Spleen (tissue), 11 donors: Measurements from ENCODE around the gene ATP2A1. TPM values are rescaled to one million over a fixed set of nuclear protein-coding genes. Genes with fewer than 3 reads are reported as not detected.

ENCODE experiments used
- DNase-seq: peaks from one replicate; pipeline ENCODE4 v3.0.0-alpha.2; 2020
- H3K27ac ChIP-seq, 8 donors: fragments of 200-600 bp; sonication (generic) in 7 of 8; 1 replicate in 4 of 8; 2 replicates in 4 of 8; pipeline versions ENCODE4 v1.5.0 to v1.8.0; 2016 to 2021; ENCODE audit warnings: inconsistent platforms in 4 of 8, mild to moderate bottlenecking in 4 of 8, moderate library complexity in 1 of 8
- H3K27me3 ChIP-seq, 7 donors: fragments of 200-600 bp; sonication (generic) in 6 of 7; replicated peaks in 1 of 7; 1 replicate in 4 of 7; 2 replicates in 3 of 7; pipeline versions ENCODE4 v1.5.0 to v1.8.0; 2016 to 2021; ENCODE audit warnings: inconsistent platforms in 3 of 7, mild to moderate bottlenecking in 1 of 7
- H3K36me3 ChIP-seq, 6 donors: fragments of 200-600 bp; sonication (generic) in 5 of 6; 1 replicate in 4 of 6; 2 replicates in 2 of 6; pipeline versions ENCODE4 v1.5.0 to v1.8.0; 2016 to 2021; ENCODE audit warnings: inconsistent platforms in 2 of 6
- H3K4me1 ChIP-seq, 6 donors: fragments of 200-600 bp; sonication (generic) in 5 of 6; 1 replicate in 3 of 6; 2 replicates in 3 of 6; pipeline versions ENCODE4 v1.5.0 to v1.8.0; 2016 to 2021; ENCODE audit warnings: inconsistent platforms in 3 of 6
- H3K4me3 ChIP-seq, 8 donors: fragments of 200-600 bp; sonication (generic) in 7 of 8; 1 replicate in 4 of 8; 2 replicates in 4 of 8; pipeline versions ENCODE4 v1.5.0 to v1.8.0; 2016 to 2021; ENCODE audit warnings: inconsistent platforms in 4 of 8, mild to moderate bottlenecking in 4 of 8, moderate library complexity in 2 of 8
- H3K9me3 ChIP-seq, 8 donors: fragments of 200-600 bp; sonication (generic) in 7 of 8; 1 replicate in 4 of 8; 2 replicates in 4 of 8; pipeline versions ENCODE4 v1.5.0 to v1.8.0; 2016 to 2021; ENCODE audit warnings: inconsistent platforms in 4 of 8
- POLR2A ChIP-seq, 3 donors: fragments of 450-650 bp; IDR thresholded peaks; one replicate each; pipeline ENCODE4 v1.5.1; 2017; ENCODE audit warnings: antibody characterized with exemption in 3 of 3, mild to moderate bottlenecking in 1 of 3
- POLR2AphosphoS5 ChIP-seq, 3 donors: sonication (generic); formaldehyde crosslinking; IDR thresholded peaks; one replicate each; pipeline ENCODE4 v1.5.1; 2017; ENCODE audit warnings: antibody characterized with exemption in 3 of 3
- WGBS, 5 donors: extraction: QIAGEN DNeasy Blood & Tissue Kit in 3 of 5; methylation state at CpG; one replicate each; pipeline versions ENCODE4 v1.1.5 to v1.1.7; 2013 to 2018; 5-methylcytosine and 5-hydroxymethylcytosine counted together
- intact Hi-C: fragments of 100-400 bp; cut with DNase I; formaldehyde crosslinking; loops from one replicate; pipeline ENCODE4 v1.15.0; 2023; ENCODE audit warnings: low total_unique reads
- polyA plus RNA-seq, 3 donors: library from polyadenylated mRNA; stranded (reverse); fragments of 200-250 nt; gene quantifications; one replicate each; pipeline ENCODE4 v1.2.1, GENCODE V29; 2013
- total RNA-seq, 7 donors: library from RNA; depleted of rRNA in 3 of 7; stranded (reverse); fragments of >200 nt in 3 of 7; fragmentation: NEBNext Ultra II Directional in 4 of 7; extraction: Animal tissue kit (Norgen Biotek cat#: 25700) in 4 of 7; gene quantifications; one replicate each; pipeline versions ENCODE4 v1.1.0 to v1.2.1, GENCODE V29; 2016 to 2021
- TF ChIP-seq, protein P1 (sequence below), 11 experiments: fragments of 200-600 bp in 7 of 11; fragments of 450-650 bp in 4 of 11; sonication (generic) in 4 of 11; IDR thresholded peaks in 8 of 11; conservative IDR thresholded peaks in 3 of 11; 1 replicate in 7 of 11; 2 replicates in 4 of 11; pipeline versions ENCODE4 v1.4.0 to v1.8.0; 2016 to 2021; ENCODE audit warnings: antibody characterized with exemption in 11 of 11, inconsistent platforms in 4 of 11, mild to moderate bottlenecking in 1 of 11
- donor health status: healthy with polysubstance abuse.
- donor health status: DM: no; HTN: no; CAD: no; lungs with moderate emphysema.
- donor health status: DM: no; HTN: no; CAD: no.
- donor health status: Bipolar disorder and iron deficiency.
- donor health status: healthy.
- donor health status: DM: no; HTN: no; CAD: no.
- donor health status: DM: yes; HTN: yes; CAD: no.

Gene ATP2A1
- total and polyA plus RNA-seq, 10 donors, result 0.26 to 1.5 (median 0.55) TPM; not detected in 2

DNA sequence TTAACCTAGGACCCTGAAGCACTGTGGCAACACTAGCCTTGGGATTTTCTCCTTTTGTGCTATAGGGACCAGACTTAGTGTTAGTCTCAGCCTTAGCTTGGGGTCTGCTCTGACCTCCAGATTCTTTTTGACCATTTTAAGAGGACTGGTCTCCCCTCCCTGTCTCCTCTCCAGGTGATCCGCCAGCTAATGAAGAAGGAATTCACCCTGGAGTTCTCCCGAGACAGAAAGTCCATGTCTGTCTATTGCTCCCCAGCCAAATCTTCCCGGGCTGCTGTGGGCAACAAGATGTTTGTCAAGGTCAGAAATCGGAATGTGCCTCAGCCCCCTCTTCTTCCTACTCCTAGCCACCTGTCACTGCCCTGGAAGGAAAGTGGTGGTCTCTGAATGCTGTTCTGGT is 19.5 kb downstream of the ATP2A1 start:
- 86 to 93% (median 90%) methylated on average over 4 of the region's 4 CpGs for WGBS, 5 donors

DNA sequence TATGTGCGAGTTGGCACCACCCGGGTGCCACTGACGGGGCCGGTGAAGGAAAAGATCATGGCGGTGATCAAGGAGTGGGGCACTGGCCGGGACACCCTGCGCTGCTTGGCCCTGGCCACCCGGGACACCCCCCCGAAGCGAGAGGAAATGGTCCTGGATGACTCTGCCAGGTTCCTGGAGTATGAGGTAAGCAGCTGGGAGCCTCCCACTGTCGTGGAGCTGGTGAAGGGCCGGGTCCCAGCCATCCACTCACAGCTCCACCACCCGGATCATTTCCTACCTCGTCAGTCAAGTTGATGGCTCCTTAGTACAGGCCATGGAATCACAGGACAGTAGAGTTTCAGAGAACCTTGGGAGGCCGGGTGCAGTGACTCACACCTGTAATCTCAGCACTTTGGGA is 20.0 kb downstream of the ATP2A1 start:
- Histone ChIP-seq H3K4me1 (peaks cover 0 to 11% (median 3%) of the 10 kb centered on the region in 6 donors), H3K36me3 (no peaks in the 10 kb centered on the region), H3K4me3 (no peak overlapping the region), H3K27me3 (no peaks in the 10 kb centered on the region), H3K9me3 (no peaks in the 10 kb centered on the region), H3K27ac (no peak overlapping the region)
- intact Hi-C loops, result no loop called here
- WGBS, 5 donors, result 89 to 95% (median 90%) methylated on average over 15 of the region's 15 CpGs
- TF ChIP-seq POLR2A (IDR thresholded peaks at IDR 0.05), result no peak
- TF ChIP-seq POLR2AphosphoS5 (IDR thresholded peaks at IDR 0.05), result no peak
- TF ChIP-seq, protein P1, sequence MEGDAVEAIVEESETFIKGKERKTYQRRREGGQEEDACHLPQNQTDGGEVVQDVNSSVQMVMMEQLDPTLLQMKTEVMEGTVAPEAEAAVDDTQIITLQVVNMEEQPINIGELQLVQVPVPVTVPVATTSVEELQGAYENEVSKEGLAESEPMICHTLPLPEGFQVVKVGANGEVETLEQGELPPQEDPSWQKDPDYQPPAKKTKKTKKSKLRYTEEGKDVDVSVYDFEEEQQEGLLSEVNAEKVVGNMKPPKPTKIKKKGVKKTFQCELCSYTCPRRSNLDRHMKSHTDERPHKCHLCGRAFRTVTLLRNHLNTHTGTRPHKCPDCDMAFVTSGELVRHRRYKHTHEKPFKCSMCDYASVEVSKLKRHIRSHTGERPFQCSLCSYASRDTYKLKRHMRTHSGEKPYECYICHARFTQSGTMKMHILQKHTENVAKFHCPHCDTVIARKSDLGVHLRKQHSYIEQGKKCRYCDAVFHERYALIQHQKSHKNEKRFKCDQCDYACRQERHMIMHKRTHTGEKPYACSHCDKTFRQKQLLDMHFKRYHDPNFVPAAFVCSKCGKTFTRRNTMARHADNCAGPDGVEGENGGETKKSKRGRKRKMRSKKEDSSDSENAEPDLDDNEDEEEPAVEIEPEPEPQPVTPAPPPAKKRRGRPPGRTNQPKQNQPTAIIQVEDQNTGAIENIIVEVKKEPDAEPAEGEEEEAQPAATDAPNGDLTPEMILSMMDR (IDR thresholded peaks at IDR 0.05 in 8 of 11, conservative IDR thresholded peaks at IDR 0.05 in 3 of 11), result no peak
- DNase-seq, result no peak

More for the DNA sequence above, 19.5 kb downstream of the ATP2A1 start:
- H3K4me1 ChIP-seq, result peaks cover 0 to 7% (median under 1%) of the 10 kb centered on the region in 6 donors
- no peak overlapping the region for H3K27ac ChIP-seq
- no peak for TF ChIP-seq POLR2AphosphoS5 (IDR thresholded peaks at IDR 0.05)
- TF ChIP-seq POLR2A (IDR thresholded peaks at IDR 0.05), result no peak
- TF ChIP-seq, protein P1 (IDR thresholded peaks at IDR 0.05 in 8 of 11, conservative IDR thresholded peaks at IDR 0.05 in 3 of 11), result no peak
- H3K27me3 ChIP-seq, result no peaks in the 10 kb centered on the region
- intact Hi-C loops, result no loop called here
- H3K4me3 ChIP-seq, result no peak overlapping the region
- DNase-seq, result no peak
- no peaks in the 10 kb centered on the region for H3K36me3 ChIP-seq
- H3K9me3 ChIP-seq, result no peaks in the 10 kb centered on the region

DNA sequence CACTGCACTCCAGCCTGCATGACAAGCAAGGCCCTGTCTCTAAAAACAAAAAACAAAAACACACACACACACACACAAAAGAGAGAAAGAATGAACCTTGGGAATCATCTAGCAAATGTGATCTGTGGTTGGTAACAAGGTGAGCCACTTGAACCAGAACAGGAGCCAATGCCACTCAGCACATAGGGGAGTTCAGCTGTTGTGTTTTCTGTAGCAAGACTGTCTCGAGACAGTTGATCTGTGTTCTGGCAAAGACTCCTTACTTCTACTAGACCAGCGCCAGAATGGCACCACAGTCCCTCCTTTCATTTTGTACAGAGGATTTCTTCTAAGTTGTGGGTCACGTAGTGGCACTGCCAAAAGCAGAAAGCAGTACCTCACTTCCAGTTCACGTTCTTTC is 20.7 kb downstream of the ATP2A1 start:
- Histone ChIP-seq H3K27ac (no peak overlapping the region), H3K4me1 (peaks cover 0 to 18% (median 3%) of the 10 kb centered on the region in 6 donors), H3K9me3 (no peaks in the 10 kb centered on the region), H3K4me3 (no peak overlapping the region), H3K27me3 (no peaks in the 10 kb centered on the region), H3K36me3 (peaks cover 0 to 5% (median 0%) of the 10 kb centered on the region in 6 donors)
- TF ChIP-seq, protein P1 (IDR thresholded peaks at IDR 0.05 in 8 of 11, conservative IDR thresholded peaks at IDR 0.05 in 3 of 11), result no peak
- TF ChIP-seq POLR2AphosphoS5 (IDR thresholded peaks at IDR 0.05), result no peak
- no peak for TF ChIP-seq POLR2A (IDR thresholded peaks at IDR 0.05)
- intact Hi-C loops, result no loop called here
- WGBS, 5 donors, result 86 to 97% (median 92%) methylated on average over 4 of the region's 4 CpGs
- DNase-seq, result no peak

DNA sequence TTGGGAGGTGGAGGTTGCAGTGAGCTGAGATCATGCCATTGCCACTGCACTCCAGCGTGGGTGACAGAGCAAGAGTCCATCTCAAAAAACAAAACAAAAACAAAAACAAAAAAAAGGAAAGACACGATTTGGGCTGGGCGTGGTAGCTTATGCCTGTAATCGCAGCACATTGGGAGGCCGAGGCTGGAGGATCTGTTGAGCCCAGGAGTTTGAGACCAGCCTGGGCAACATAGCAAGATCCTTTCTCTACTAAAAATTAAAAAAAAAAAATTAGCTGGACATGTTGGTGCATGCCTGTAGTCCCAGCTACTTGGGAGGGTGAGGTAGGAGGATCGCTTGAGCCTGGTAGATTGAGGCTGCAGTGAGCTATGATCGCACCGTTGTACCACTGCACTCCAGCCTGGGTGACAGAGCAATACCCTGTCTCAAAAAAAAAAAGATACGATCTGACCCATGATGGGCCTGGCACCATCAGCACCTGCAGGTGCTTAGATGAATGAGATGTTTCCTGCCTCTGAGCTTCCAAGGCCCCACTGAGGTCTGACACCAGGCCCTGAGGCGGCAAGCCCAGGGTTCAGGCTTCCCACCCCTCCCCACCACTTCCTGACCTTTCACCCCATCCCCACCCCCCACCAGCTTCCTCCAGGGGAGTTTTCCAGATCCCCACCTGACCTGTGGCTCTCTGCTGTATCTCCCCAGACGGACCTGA is 21.7 kb downstream of the ATP2A1 start:
- Histone ChIP-seq H3K27me3 (no peaks in the 10 kb centered on the region), H3K4me1 (peaks cover 0 to 19% (median 3%) of the 10 kb centered on the region in 6 donors), H3K27ac (no peak overlapping the region), H3K9me3 (no peaks in the 10 kb centered on the region), H3K4me3 (no peak overlapping the region), H3K36me3 (peaks cover 0 to 16% (median 10%) of the 10 kb centered on the region in 6 donors)
- 79 to 85% (median 80%) methylated on average over 11 of the region's 11 CpGs for WGBS, 5 donors
- TF ChIP-seq, protein P1 (IDR thresholded peaks at IDR 0.05 in 8 of 11, conservative IDR thresholded peaks at IDR 0.05 in 3 of 11), result no peak
- TF ChIP-seq POLR2AphosphoS5 (IDR thresholded peaks at IDR 0.05), result no peak
- TF ChIP-seq POLR2A (IDR thresholded peaks at IDR 0.05), result no peak
- DNase-seq, result no peak
- intact Hi-C loops, result no loop called here
